ENCODE results near the gene SYNPR.

The SYNPR gene

GRCh38 chr3:63471781-63472180, 193.7 kb downstream of the SYNPR start:
- Histone ChIP-seq H3K36me3 (ENCODE audit: insufficient read depth, low read length) (no peaks in the 10 kb centered on the region), H3K4me1 (ENCODE audit: insufficient read depth, low read length) (no peaks in the 10 kb centered on the region), H2AFZ (ENCODE audit: low read depth, low read length) (no peak overlapping the region), H3K4me3 (ENCODE audit: low read length) (no peak overlapping the region), H3K27me3 (ENCODE audit: insufficient read depth, low read length) (no peaks in the 10 kb centered on the region), H3K9me3 (ENCODE audit: low read length) (no peaks in the 10 kb centered on the region)

- H3K27me3 ChIP-seq (ENCODE audit: insufficient read depth, low read length) = no peaks in the 10 kb centered on the region
- H3K36me3 ChIP-seq (ENCODE audit: insufficient read depth, low read length) = no peaks in the 10 kb centered on the region
- no peaks in the 10 kb centered on the region for H3K9me3 ChIP-seq (ENCODE audit: low read length)
- no peak overlapping the region for H3K4me3 ChIP-seq (ENCODE audit: low read length)
- no peaks in the 10 kb centered on the region for H3K4me1 ChIP-seq (ENCODE audit: insufficient read depth, low read length)
- no peak overlapping the region for H2AFZ ChIP-seq (ENCODE audit: low read depth, low read length)
These were observed 195.6 kb downstream of the SYNPR start for GRCh38 chr3:63473641-63474166.

- Histone ChIP-seq H2AFZ (ENCODE audit: low read depth, low read length) (no peak overlapping the region), H3K4me1 (ENCODE audit: insufficient read depth, low read length) (no peaks in the 10 kb centered on the region), H3K27me3 (ENCODE audit: insufficient read depth, low read length) (no peaks in the 10 kb centered on the region), H3K9me3 (ENCODE audit: low read length) (no peaks in the 10 kb centered on the region), H3K4me3 (ENCODE audit: low read length) (no peak overlapping the region), H3K36me3 (ENCODE audit: insufficient read depth, low read length) (no peaks in the 10 kb centered on the region)
These were observed 196.9 kb downstream of the SYNPR start for GRCh38 chr3:63474828-63475518.

- H3K36me3 ChIP-seq (ENCODE audit: insufficient read depth, low read length) = no peaks in the 10 kb centered on the region
- H3K4me3 ChIP-seq (ENCODE audit: low read length) = no peak overlapping the region
- no peaks in the 10 kb centered on the region for H3K4me1 ChIP-seq (ENCODE audit: insufficient read depth, low read length)
- H3K27me3 ChIP-seq (ENCODE audit: insufficient read depth, low read length) = no peaks in the 10 kb centered on the region
- H3K9me3 ChIP-seq (ENCODE audit: low read length) = no peaks in the 10 kb centered on the region
- H2AFZ ChIP-seq (ENCODE audit: low read depth, low read length) = no peak overlapping the region
These were observed 199.5 kb downstream of the SYNPR start for GRCh38 chr3:63477494-63478129.

- no peaks in the 10 kb centered on the region for H3K36me3 ChIP-seq (ENCODE audit: insufficient read depth, low read length)
- no peak overlapping the region for H3K4me3 ChIP-seq (ENCODE audit: low read length)
- no peaks in the 10 kb centered on the region for H3K9me3 ChIP-seq (ENCODE audit: low read length)
- no peak overlapping the region for H2AFZ ChIP-seq (ENCODE audit: low read depth, low read length)
- no peaks in the 10 kb centered on the region for H3K27me3 ChIP-seq (ENCODE audit: insufficient read depth, low read length)
- no peaks in the 10 kb centered on the region for H3K4me1 ChIP-seq (ENCODE audit: insufficient read depth, low read length)
These were observed 201.0 kb downstream of the SYNPR start for GRCh38 chr3:63478990-63479660.

- H3K4me3 ChIP-seq (ENCODE audit: low read length) = no peak overlapping the region
- no peaks in the 10 kb centered on the region for H3K9me3 ChIP-seq (ENCODE audit: low read length)
- no peaks in the 10 kb centered on the region for H3K27me3 ChIP-seq (ENCODE audit: insufficient read depth, low read length)
- no peak overlapping the region for H2AFZ ChIP-seq (ENCODE audit: low read depth, low read length)
- no peaks in the 10 kb centered on the region for H3K4me1 ChIP-seq (ENCODE audit: insufficient read depth, low read length)
- no peaks in the 10 kb centered on the region for H3K36me3 ChIP-seq (ENCODE audit: insufficient read depth, low read length)
These were observed 201.5 kb downstream of the SYNPR start for GRCh38 chr3:63479661-63480035.

GRCh38 chr3:63481627-63482026, 203.5 kb downstream of the SYNPR start:
- Histone ChIP-seq H3K4me3 (ENCODE audit: low read length) (no peak overlapping the region), H2AFZ (ENCODE audit: low read depth, low read length) (no peak overlapping the region), H3K36me3 (ENCODE audit: insufficient read depth, low read length) (no peaks in the 10 kb centered on the region), H3K27me3 (ENCODE audit: insufficient read depth, low read length) (no peaks in the 10 kb centered on the region), H3K9me3 (ENCODE audit: low read length) (no peaks in the 10 kb centered on the region), H3K4me1 (ENCODE audit: insufficient read depth, low read length) (no peaks in the 10 kb centered on the region)

- Histone ChIP-seq H3K27me3 (ENCODE audit: insufficient read depth, low read length) (no peaks in the 10 kb centered on the region), H3K9me3 (ENCODE audit: low read length) (no peaks in the 10 kb centered on the region), H3K36me3 (ENCODE audit: insufficient read depth, low read length) (no peaks in the 10 kb centered on the region), H2AFZ (ENCODE audit: low read depth, low read length) (no peak overlapping the region), H3K4me3 (ENCODE audit: low read length) (no peak overlapping the region), H3K4me1 (ENCODE audit: insufficient read depth, low read length) (no peaks in the 10 kb centered on the region)
These were observed 204.2 kb downstream of the SYNPR start for GRCh38 chr3:63482341-63482740.

- Histone ChIP-seq H3K4me1 (ENCODE audit: insufficient read depth, low read length) (no peaks in the 10 kb centered on the region), H3K36me3 (ENCODE audit: insufficient read depth, low read length) (no peaks in the 10 kb centered on the region), H3K27me3 (ENCODE audit: insufficient read depth, low read length) (no peaks in the 10 kb centered on the region), H3K9me3 (ENCODE audit: low read length) (no peaks in the 10 kb centered on the region), H2AFZ (ENCODE audit: low read depth, low read length) (no peak overlapping the region), H3K4me3 (ENCODE audit: low read length) (no peak overlapping the region)
These were observed 214.4 kb downstream of the SYNPR start for GRCh38 chr3:63492464-63492863.

GRCh38 chr3:63493101-63493500, 215.0 kb downstream of the SYNPR start:
- Histone ChIP-seq H3K4me1 (ENCODE audit: insufficient read depth, low read length) (no peaks in the 10 kb centered on the region), H3K4me3 (ENCODE audit: low read length) (no peak overlapping the region), H2AFZ (ENCODE audit: low read depth, low read length) (no peak overlapping the region), H3K9me3 (ENCODE audit: low read length) (no peaks in the 10 kb centered on the region), H3K36me3 (ENCODE audit: insufficient read depth, low read length) (no peaks in the 10 kb centered on the region), H3K27me3 (ENCODE audit: insufficient read depth, low read length) (no peaks in the 10 kb centered on the region)

- no peak overlapping the region for H2AFZ ChIP-seq (ENCODE audit: low read depth, low read length)
- no peaks in the 10 kb centered on the region for H3K4me1 ChIP-seq (ENCODE audit: insufficient read depth, low read length)
- no peaks in the 10 kb centered on the region for H3K27me3 ChIP-seq (ENCODE audit: insufficient read depth, low read length)
- H3K4me3 ChIP-seq (ENCODE audit: low read length) = no peak overlapping the region
- H3K36me3 ChIP-seq (ENCODE audit: insufficient read depth, low read length) = no peaks in the 10 kb centered on the region
- no peaks in the 10 kb centered on the region for H3K9me3 ChIP-seq (ENCODE audit: low read length)
These were observed 216.5 kb downstream of the SYNPR start for GRCh38 chr3:63494646-63495045.

GRCh38 chr3:63497641-63498040, 219.5 kb downstream of the SYNPR start:
- H3K27me3 ChIP-seq (ENCODE audit: insufficient read depth, low read length) = no peaks in the 10 kb centered on the region
- H3K4me1 ChIP-seq (ENCODE audit: insufficient read depth, low read length) = no peaks in the 10 kb centered on the region
- H3K9me3 ChIP-seq (ENCODE audit: low read length) = no peaks in the 10 kb centered on the region
- H2AFZ ChIP-seq (ENCODE audit: low read depth, low read length) = no peak overlapping the region
- H3K4me3 ChIP-seq (ENCODE audit: low read length) = no peak overlapping the region
- no peaks in the 10 kb centered on the region for H3K36me3 ChIP-seq (ENCODE audit: insufficient read depth, low read length)

GRCh38 chr3:63500196-63500595, 222.1 kb downstream of the SYNPR start:
- Histone ChIP-seq H2AFZ (ENCODE audit: low read depth, low read length) (no peak overlapping the region), H3K9me3 (ENCODE audit: low read length) (no peaks in the 10 kb centered on the region), H3K4me1 (ENCODE audit: insufficient read depth, low read length) (no peaks in the 10 kb centered on the region), H3K27me3 (ENCODE audit: insufficient read depth, low read length) (no peaks in the 10 kb centered on the region), H3K36me3 (ENCODE audit: insufficient read depth, low read length) (no peaks in the 10 kb centered on the region), H3K4me3 (ENCODE audit: low read length) (no peak overlapping the region)
